Measurements from ENCODE around the gene ALK. TPM values are rescaled to one million over a fixed set of nuclear protein-coding genes. Genes with fewer than 3 reads are reported as not detected.

ALK gene
- total RNA-seq, 4 donors from 2014 or later, result 0.83 to 1.6 (median 1.2) TPM

DNA sequence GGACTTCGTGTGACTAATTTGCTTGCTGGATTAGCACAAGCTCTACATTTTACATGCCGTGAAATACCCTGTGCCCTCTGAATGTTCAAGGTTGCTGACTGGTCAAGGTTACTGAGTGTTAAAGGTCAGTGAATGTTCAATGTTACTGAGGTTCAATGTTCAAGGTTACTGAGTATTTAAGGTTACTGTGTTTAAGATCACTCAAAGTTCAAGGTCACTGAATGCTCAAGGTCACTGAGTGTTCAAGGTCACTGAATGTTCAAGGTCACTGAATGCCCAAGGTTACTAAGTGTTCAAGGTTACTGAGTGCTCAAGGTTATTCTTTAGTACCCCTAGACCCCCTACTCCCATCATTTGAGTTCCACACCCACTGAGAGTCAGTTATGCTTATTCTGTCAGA is 528.6 kb downstream of the ALK start:
- Histone ChIP-seq H3K4me3 (no peak overlapping the region), H3K36me3 (no peaks in the 10 kb centered on the region), H3K27me3 (peaks cover 0 to 14% (median 0%) of the 10 kb centered on the region in 4 donors), H3K9me3 (no peaks in the 10 kb centered on the region), H3K4me1 (no peaks in the 10 kb centered on the region), H3K27ac (replicated peaks in 1 of 4) (no peak overlapping the region)
- no peak for DNase-seq (ENCODE audit: extremely low spot score)
- TF ChIP-seq POLR2AphosphoS5 (IDR thresholded peaks at IDR 0.05), result no peak
- TF ChIP-seq POLR2A (IDR thresholded peaks at IDR 0.05; ENCODE audit: low read depth), result no peak
- no peak for TF ChIP-seq EP300 (IDR thresholded peaks at IDR 0.05)
- 95% methylated on average over 2 of the region's 2 CpGs for WGBS
- intact Hi-C loops (cut with DNase I), result no loop called here

DNA sequence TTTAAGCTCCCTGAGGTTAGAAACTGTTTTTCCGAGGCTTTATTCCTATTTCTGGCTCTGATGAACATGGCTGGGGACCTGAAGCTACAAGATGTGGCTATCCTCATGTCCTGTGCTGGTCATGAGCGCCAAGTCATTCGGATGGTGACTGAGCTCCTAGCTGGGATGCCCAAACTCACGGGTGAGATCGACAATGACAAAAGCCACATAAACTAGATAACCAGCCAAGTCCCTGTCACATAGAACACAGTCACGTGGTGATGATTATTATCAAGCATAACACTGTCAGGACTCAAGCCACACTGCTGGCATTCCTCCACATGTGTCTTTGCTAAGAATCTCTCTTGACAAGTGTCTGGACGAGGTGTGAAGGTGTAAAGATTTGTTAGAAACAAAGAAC is 531.2 kb downstream of the ALK start:
- TF ChIP-seq, protein P1, sequence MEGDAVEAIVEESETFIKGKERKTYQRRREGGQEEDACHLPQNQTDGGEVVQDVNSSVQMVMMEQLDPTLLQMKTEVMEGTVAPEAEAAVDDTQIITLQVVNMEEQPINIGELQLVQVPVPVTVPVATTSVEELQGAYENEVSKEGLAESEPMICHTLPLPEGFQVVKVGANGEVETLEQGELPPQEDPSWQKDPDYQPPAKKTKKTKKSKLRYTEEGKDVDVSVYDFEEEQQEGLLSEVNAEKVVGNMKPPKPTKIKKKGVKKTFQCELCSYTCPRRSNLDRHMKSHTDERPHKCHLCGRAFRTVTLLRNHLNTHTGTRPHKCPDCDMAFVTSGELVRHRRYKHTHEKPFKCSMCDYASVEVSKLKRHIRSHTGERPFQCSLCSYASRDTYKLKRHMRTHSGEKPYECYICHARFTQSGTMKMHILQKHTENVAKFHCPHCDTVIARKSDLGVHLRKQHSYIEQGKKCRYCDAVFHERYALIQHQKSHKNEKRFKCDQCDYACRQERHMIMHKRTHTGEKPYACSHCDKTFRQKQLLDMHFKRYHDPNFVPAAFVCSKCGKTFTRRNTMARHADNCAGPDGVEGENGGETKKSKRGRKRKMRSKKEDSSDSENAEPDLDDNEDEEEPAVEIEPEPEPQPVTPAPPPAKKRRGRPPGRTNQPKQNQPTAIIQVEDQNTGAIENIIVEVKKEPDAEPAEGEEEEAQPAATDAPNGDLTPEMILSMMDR (IDR thresholded peaks at IDR 0.05), result no peak
- no peak for TF ChIP-seq POLR2AphosphoS5 (IDR thresholded peaks at IDR 0.05)
- no peak for TF ChIP-seq POLR2A (IDR thresholded peaks at IDR 0.05; ENCODE audit: low read depth)
- TF ChIP-seq EP300 (IDR thresholded peaks at IDR 0.05), result no peak

DNA sequence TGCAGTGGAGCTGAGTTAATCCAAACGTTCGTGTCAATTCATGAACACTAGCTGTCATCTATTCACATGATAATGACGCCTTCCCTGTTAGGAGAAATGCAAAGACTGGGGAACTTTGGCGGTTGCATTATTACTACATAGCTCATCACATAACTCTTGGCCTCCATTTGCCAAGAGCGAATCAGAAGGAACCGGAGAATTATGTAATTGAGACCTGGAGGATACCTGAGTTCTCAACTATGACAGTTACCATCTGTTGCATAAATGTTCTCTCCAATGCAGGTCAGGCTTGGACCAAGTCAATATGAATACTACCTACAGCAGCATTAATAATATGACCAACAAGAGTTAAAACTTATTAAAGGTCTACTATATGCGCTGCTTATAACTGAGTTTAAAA is 531.7 kb downstream of the ALK start:
- Histone ChIP-seq H3K4me1 (no peaks in the 10 kb centered on the region), H3K36me3 (no peaks in the 10 kb centered on the region), H3K27me3 (no peaks in the 10 kb centered on the region), H3K9me3 (no peaks in the 10 kb centered on the region), H3K27ac (replicated peaks in 1 of 4) (no peak overlapping the region), H3K4me3 (no peak overlapping the region)
- TF ChIP-seq, protein P1 (IDR thresholded peaks at IDR 0.05), result no peak
- TF ChIP-seq POLR2A (IDR thresholded peaks at IDR 0.05; ENCODE audit: low read depth) (no peak), POLR2AphosphoS5 (IDR thresholded peaks at IDR 0.05) (no peak), EP300 (IDR thresholded peaks at IDR 0.05) (no peak)
- intact Hi-C loops (cut with DNase I), result no loop called here
- 76% methylated on average over 7 of the region's 7 CpGs for WGBS
- no peak for DNase-seq (ENCODE audit: extremely low spot score)

More for the DNA sequence above, 531.2 kb downstream of the ALK start:
- no peaks in the 10 kb centered on the region for H3K36me3 ChIP-seq
- H3K9me3 ChIP-seq, result no peaks in the 10 kb centered on the region
- 54% methylated on average over 7 of the region's 7 CpGs for WGBS
- intact Hi-C loops (cut with DNase I), result no loop called here
- H3K27ac ChIP-seq (replicated peaks in 1 of 4), result no peak overlapping the region
- H3K27me3 ChIP-seq, result peaks cover 0 to 3% (median 0%) of the 10 kb centered on the region in 4 donors
- no peaks in the 10 kb centered on the region for H3K4me1 ChIP-seq
- no peak overlapping the region for H3K4me3 ChIP-seq
- DNase-seq (ENCODE audit: extremely low spot score), result no peak

DNA sequence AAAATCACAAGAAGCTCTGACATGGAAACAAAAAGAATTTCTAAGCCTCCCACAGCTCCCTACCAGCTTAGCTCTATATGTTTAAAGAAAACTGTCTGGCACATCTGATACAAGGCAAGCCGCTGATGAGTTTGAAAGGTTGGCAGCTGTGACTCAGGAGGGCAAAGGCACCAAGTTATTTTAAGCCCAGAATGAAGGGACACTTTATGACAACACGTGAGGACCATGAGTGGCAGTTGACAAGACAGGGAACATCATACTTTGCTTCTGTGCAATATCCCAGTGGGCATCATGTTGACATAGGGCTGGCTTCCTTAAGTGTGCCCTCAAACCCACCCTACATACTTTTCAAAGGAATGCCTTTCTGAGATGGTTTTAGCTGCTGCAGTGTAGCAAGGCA is 533.3 kb downstream of the ALK start:
- intact Hi-C loops (cut with DNase I), result no loop called here
- 81% methylated on average over 2 of the region's 2 CpGs for WGBS
- TF ChIP-seq, protein P1 (IDR thresholded peaks at IDR 0.05), result no peak
- TF ChIP-seq POLR2A (IDR thresholded peaks at IDR 0.05; ENCODE audit: low read depth) (no peak), EP300 (IDR thresholded peaks at IDR 0.05) (no peak), POLR2AphosphoS5 (IDR thresholded peaks at IDR 0.05) (no peak)
- no peak for DNase-seq (ENCODE audit: extremely low spot score)
- Histone ChIP-seq H3K9me3 (no peaks in the 10 kb centered on the region), H3K36me3 (no peaks in the 10 kb centered on the region), H3K27me3 (no peaks in the 10 kb centered on the region), H3K27ac (replicated peaks in 1 of 4) (no peak overlapping the region), H3K4me1 (no peaks in the 10 kb centered on the region), H3K4me3 (no peak overlapping the region)

DNA sequence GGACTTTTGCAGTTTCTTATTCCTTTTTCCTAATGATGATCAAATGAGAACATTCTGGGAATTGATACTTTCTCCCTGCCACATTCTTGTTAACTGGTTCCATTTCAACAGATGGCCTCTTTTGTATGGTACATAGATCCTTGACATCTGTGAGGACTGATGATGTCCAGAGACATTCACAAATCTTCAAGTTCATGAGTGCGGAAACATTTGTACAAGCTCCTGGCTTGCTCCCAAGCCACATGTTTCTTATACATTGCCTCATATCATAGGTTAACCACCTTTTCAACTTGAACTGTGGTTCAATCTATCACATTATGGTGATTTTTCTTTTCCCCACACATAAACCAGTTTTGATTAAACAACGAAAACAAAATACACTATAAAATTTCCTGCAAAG is 538.9 kb downstream of the ALK start:
- TF ChIP-seq POLR2AphosphoS5 (IDR thresholded peaks at IDR 0.05) (no peak), EP300 (IDR thresholded peaks at IDR 0.05) (no peak), POLR2A (IDR thresholded peaks at IDR 0.05; ENCODE audit: low read depth) (no peak)
- TF ChIP-seq, protein P1 (IDR thresholded peaks at IDR 0.05), result no peak
- Histone ChIP-seq H3K27ac (replicated peaks in 1 of 4) (no peak overlapping the region), H3K9me3 (no peaks in the 10 kb centered on the region), H3K4me1 (no peaks in the 10 kb centered on the region), H3K4me3 (no peak overlapping the region), H3K27me3 (no peaks in the 10 kb centered on the region), H3K36me3 (no peaks in the 10 kb centered on the region)
- DNase-seq (ENCODE audit: extremely low spot score), result no peak
- 59% methylated on average over 2 of the region's 2 CpGs for WGBS
- intact Hi-C loops (cut with DNase I), result no loop called here

Measured in esophagus muscularis mucosa (tissue), 4 donors.